Measurements from ENCODE around the gene CUTA.

The CUTA gene

GRCh38 chr6:33411632-33412005, 6.3 kb downstream of the CUTA start (continued):
- TF ChIP-seq ZBTB21 (tag by site-specific recombination; IDR thresholded peaks at IDR 0.05), result no peak

GRCh38 chr6:33410711-33411631, 6.9 kb downstream of the CUTA start, which contains the start of gene PHF1:
TSS of gene PHF1 (plus strand) at chr6:33411014. CDS start at chr6:33412264, 1,250 bp downstream.
- CTCF ChIA-PET, result interaction anchor here (0.7 to 1.7 kb wide), 4 partner anchors 12 to 16 kb away, joined by 3 to 6 read pairs (median 4); no protein-coding TSS in a partner anchor
- Histone ChIP-seq H3K27ac (ENCODE audit: extremely low read depth, low read depth, low read length) (peak within 1 kb of the TSS; percentile 50), H3K36me3 (ENCODE audit: control insufficient read depth in 2 of 2, insufficient read depth in 1 of 2, low read length in 2 of 2) (peaks cover 17 to 61% of the 10 kb centered on the region in 2 experiments), H3K9me3 (ENCODE audit: control insufficient read depth, insufficient read depth, low read depth, low read length) (no peaks in the 10 kb centered on the region), H3K4me3 (ENCODE audit: low read depth, low read length) (peak within 1 kb of the TSS; percentile 74), H3K4me1 (ENCODE audit: control insufficient read depth, insufficient read depth, low read length) (peaks cover 4% of the 10 kb centered on the region; the same call in 1 of the 2 replicates)
- POLR2A ChIA-PET, result interaction anchor here (0.6 to 3.3 kb wide), 16 partner anchors 7 to 439 kb away, joined by 3 to 22 read pairs (median 5); partner anchors contain the start of genes B3GALT4, CUTA, RGL2 and RPS18
- TF ChIP-seq ZNF544 (tag by site-specific recombination; IDR thresholded peaks at IDR 0.05), result no peak
- TF ChIP-seq ZBTB8A (tag by site-specific recombination; IDR thresholded peaks at IDR 0.05), result 0 out of 2 replicates have a peak, but pooled peaks have one; percentile 15
- TF ChIP-seq, protein P1, sequence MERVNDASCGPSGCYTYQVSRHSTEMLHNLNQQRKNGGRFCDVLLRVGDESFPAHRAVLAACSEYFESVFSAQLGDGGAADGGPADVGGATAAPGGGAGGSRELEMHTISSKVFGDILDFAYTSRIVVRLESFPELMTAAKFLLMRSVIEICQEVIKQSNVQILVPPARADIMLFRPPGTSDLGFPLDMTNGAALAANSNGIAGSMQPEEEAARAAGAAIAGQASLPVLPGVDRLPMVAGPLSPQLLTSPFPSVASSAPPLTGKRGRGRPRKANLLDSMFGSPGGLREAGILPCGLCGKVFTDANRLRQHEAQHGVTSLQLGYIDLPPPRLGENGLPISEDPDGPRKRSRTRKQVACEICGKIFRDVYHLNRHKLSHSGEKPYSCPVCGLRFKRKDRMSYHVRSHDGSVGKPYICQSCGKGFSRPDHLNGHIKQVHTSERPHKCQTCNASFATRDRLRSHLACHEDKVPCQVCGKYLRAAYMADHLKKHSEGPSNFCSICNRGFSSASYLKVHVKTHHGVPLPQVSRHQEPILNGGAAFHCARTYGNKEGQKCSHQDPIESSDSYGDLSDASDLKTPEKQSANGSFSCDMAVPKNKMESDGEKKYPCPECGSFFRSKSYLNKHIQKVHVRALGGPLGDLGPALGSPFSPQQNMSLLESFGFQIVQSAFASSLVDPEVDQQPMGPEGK (tag by site-specific recombination; IDR thresholded peaks at IDR 0.05), result peak; percentile 39
- TF ChIP-seq ZFHX2 (tag by site-specific recombination; conservative IDR thresholded peaks at IDR 0.05), result peak; percentile 83
- TF ChIP-seq, protein P2, sequence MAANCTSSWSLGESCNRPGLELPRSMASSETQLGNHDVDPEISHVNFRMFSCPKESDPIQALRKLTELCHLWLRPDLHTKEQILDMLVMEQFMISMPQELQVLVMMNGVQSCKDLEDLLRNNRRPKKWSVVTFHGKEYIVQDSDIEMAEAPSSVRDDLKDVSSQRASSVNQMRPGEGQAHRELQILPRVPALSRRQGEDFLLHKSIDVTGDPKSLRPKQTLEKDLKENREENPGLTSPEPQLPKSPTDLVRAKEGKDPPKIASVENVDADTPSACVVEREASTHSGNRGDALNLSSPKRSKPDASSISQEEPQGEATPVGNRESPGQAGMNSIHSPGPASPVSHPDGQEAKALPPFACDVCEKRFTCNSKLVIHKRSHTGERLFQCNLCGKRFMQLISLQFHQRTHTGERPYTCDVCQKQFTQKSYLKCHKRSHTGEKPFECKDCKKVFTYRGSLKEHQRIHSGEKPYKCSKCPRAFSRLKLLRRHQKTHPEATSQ (tag by site-specific recombination; IDR thresholded peaks at IDR 0.05), result no peak
- TF ChIP-seq WT1 (tag by site-specific recombination; IDR thresholded peaks at IDR 0.05), result peak; percentile 36; the same call in 1 of the 2 replicates
- no peak for TF ChIP-seq ZNF76 (tag by site-specific recombination; IDR thresholded peaks at IDR 0.05; ENCODE audit: borderline replicate concordance, low read depth)
- no peak for TF ChIP-seq ZNF354C (tag by site-specific recombination; IDR thresholded peaks at IDR 0.05; ENCODE audit: borderline replicate concordance, low read depth)
- no peak for TF ChIP-seq ZNF140 (tag by site-specific recombination; IDR thresholded peaks at IDR 0.05)
- TF ChIP-seq ZIC2 (tag by site-specific recombination; IDR thresholded peaks at IDR 0.05), result peak; percentile 38; the same call in 1 of the 2 replicates
- TF ChIP-seq, protein P3, sequence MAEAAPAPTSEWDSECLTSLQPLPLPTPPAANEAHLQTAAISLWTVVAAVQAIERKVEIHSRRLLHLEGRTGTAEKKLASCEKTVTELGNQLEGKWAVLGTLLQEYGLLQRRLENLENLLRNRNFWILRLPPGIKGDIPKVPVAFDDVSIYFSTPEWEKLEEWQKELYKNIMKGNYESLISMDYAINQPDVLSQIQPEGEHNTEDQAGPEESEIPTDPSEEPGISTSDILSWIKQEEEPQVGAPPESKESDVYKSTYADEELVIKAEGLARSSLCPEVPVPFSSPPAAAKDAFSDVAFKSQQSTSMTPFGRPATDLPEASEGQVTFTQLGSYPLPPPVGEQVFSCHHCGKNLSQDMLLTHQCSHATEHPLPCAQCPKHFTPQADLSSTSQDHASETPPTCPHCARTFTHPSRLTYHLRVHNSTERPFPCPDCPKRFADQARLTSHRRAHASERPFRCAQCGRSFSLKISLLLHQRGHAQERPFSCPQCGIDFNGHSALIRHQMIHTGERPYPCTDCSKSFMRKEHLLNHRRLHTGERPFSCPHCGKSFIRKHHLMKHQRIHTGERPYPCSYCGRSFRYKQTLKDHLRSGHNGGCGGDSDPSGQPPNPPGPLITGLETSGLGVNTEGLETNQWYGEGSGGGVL (tag by site-specific recombination; IDR thresholded peaks at IDR 0.05), result peak; percentile 87
- peak; percentile 98 for TF ChIP-seq PRDM10 (tag by site-specific recombination; IDR thresholded peaks at IDR 0.05)
- peak; percentile 53; the same call in 1 of the 2 replicates for TF ChIP-seq EGR2 (tag by site-specific recombination; IDR thresholded peaks at IDR 0.05; ENCODE audit: low read depth)
- TF ChIP-seq ZNF341 (tag by site-specific recombination; IDR thresholded peaks at IDR 0.05; ENCODE audit: low read depth), result peak; percentile 60
- TF ChIP-seq ZNF513 (tag by site-specific recombination; IDR thresholded peaks at IDR 0.05), result no peak
- TF ChIP-seq OVOL3 (tag by site-specific recombination; IDR thresholded peaks at IDR 0.05), result peak; percentile 65; the same call in 1 of the 2 replicates
- peak; percentile 63 for TF ChIP-seq KLF9 (tag by site-specific recombination; IDR thresholded peaks at IDR 0.05; ENCODE audit: low read depth)

All from HEK293 (cell line).